RWPE2 (cell line): ENCODE measurements around the gene MRPS35.

Experiments used
- ATAC-seq: fragments of 200-7000 bp; cut with Tn5 transposase; 3 replicates; pipeline ENCODE4 v1.9.1; 2021; ENCODE audit warnings: low read depth
- DNase-seq: peaks from one replicate; pipeline ENCODE4 v3.0.0-alpha.2; 2020; ENCODE audit warnings: low spot score
- H3K27ac ChIP-seq: fragments of 450-650 bp; 2 replicates; pipeline ENCODE4 v1.5.1; 2017; ENCODE audit warnings: mild to moderate bottlenecking; ENCODE audit not compliant: poor library complexity, severe bottlenecking
- H3K27me3 ChIP-seq: fragments of 250-450 bp; sonication (Bioruptor Pico); 2 replicates; pipeline ENCODE4 v1.5.1; 2021; ENCODE audit warnings: mild to moderate bottlenecking, moderate library complexity; ENCODE audit not compliant: insufficient read depth, poor library complexity, severe bottlenecking
- H3K36me3 ChIP-seq: fragments of 250-450 bp; sonication (Bioruptor Pico); 2 replicates; pipeline ENCODE4 v1.5.1; 2020; ENCODE audit warnings: low read depth, mild to moderate bottlenecking, moderate library complexity
- H3K4me1 ChIP-seq: fragments of 250-450 bp; sonication (Bioruptor Pico); 2 replicates; pipeline ENCODE4 v1.5.1; 2021; ENCODE audit warnings: mild to moderate bottlenecking, moderate library complexity; ENCODE audit not compliant: insufficient read depth, poor library complexity, severe bottlenecking
- H3K4me3 ChIP-seq: fragments of 250-450 bp; sonication (Bioruptor Pico); 2 replicates; pipeline ENCODE4 v1.5.1; 2021; ENCODE audit warnings: mild to moderate bottlenecking, moderate library complexity; ENCODE audit not compliant: severe bottlenecking
- H3K9me3 ChIP-seq: fragments of 250-450 bp; sonication (Bioruptor Pico); 2 replicates; pipeline ENCODE4 v1.5.1; 2021; ENCODE audit warnings: mild to moderate bottlenecking, moderate library complexity; ENCODE audit not compliant: severe bottlenecking
- CTCF ChIP-seq: fragments of 450-650 bp; IDR thresholded peaks from one replicate; pipeline ENCODE4 v1.5.1; 2017; ENCODE audit warnings: mild to moderate bottlenecking, moderate library complexity; ENCODE audit not compliant: poor library complexity, severe bottlenecking

MRPS35 gene

GRCh38 chr12:27695556-27696292 lies 14.9 kb upstream of the MRPS35 start:
- H3K27ac ChIP-seq = no peak overlapping the region
- no peak for TF ChIP-seq CTCF

GRCh38 chr12:27696293-27696652 lies 14.4 kb upstream of the MRPS35 start, which contains the start of gene REP15:
Gene REP15 (plus strand): TSS chr12:27696447. CDS start chr12:27696563, 116 bp downstream.
- H3K27ac ChIP-seq = no peak within 1 kb of the TSS
- no peak within 1 kb of the TSS for H3K4me3 ChIP-seq
- no peak for TF ChIP-seq CTCF
- ATAC-seq = no peak
- no peak for DNase-seq
- no peaks in the 10 kb centered on the region for H3K9me3 ChIP-seq
- peaks cover 23% of the 10 kb centered on the region for H3K36me3 ChIP-seq
- no peaks in the 10 kb centered on the region for H3K27me3 ChIP-seq
- no peaks in the 10 kb centered on the region for H3K4me1 ChIP-seq

More at GRCh38 chr12:27695556-27696292, 14.9 kb upstream of the MRPS35 start:
- Histone ChIP-seq H3K36me3 (peaks cover 23% of the 10 kb centered on the region), H3K27me3 (no peaks in the 10 kb centered on the region), H3K4me3 (no peak overlapping the region), H3K9me3 (no peaks in the 10 kb centered on the region), H3K4me1 (no peaks in the 10 kb centered on the region)
- DNase-seq (no peak), ATAC-seq (no peak)

GRCh38 chr12:27696864-27697564 lies 13.6 kb upstream of the MRPS35 start:
- Histone ChIP-seq H3K27me3 (no peaks in the 10 kb centered on the region), H3K36me3 (peaks cover 16% of the 10 kb centered on the region), H3K4me3 (no peak overlapping the region), H3K9me3 (no peaks in the 10 kb centered on the region), H3K4me1 (no peaks in the 10 kb centered on the region), H3K27ac (no peak overlapping the region)
- TF ChIP-seq CTCF = no peak
- DNase-seq (no peak), ATAC-seq (no peak)

GRCh38 chr12:27703720-27704452 lies 6.7 kb upstream of the MRPS35 start:
- no peaks in the 10 kb centered on the region for H3K9me3 ChIP-seq
- H3K4me1 ChIP-seq = peaks cover 4% of the 10 kb centered on the region
- H3K27me3 ChIP-seq = no peaks in the 10 kb centered on the region
- no peak for DNase-seq
- no peak overlapping the region for H3K27ac ChIP-seq
- H3K4me3 ChIP-seq = no peak overlapping the region
- peak; percentile 91 for ATAC-seq
- TF ChIP-seq CTCF = peak; percentile 71
- no peaks in the 10 kb centered on the region for H3K36me3 ChIP-seq
